K562 (cell line): ENCODE data around the gene STRA8. TPM values are rescaled to one million over a fixed set of nuclear protein-coding genes. Genes with fewer than 3 reads are reported as not detected.

Source experiments
- ATAC-seq: fragments of 200-7000 bp; cut with Tn5 transposase; 3 replicates; pipeline ENCODE4 v1.9.1; 2020; ENCODE audit warnings: moderate library complexity
- BruUV-seq: library from RNA; stranded (reverse); fragments of 400-500 nt; replicated peaks from 2 replicates; lab custom pipeline; 2021; lab: Mats Ljungman, UMichigan
- CTCF ChIA-PET: fragments of 300-600 bp; formaldehyde crosslinking; extraction: SDS; loops from one replicate; lab custom pipeline; 2021; ENCODE audit warnings: low intra/inter-chr PET ratio; lab: Yijun Ruan, JAX
- POLR2A ChIA-PET: fragments of 300-600, 350-650 bp; sonication (Branson Sonifier 250); formaldehyde crosslinking; extraction: SDS; loops from one replicate; lab custom pipeline; 2021; ENCODE audit warnings: antibody characterized with exemption, inconsistent platforms; lab: Yijun Ruan, JAX
- DNase-seq, 4 experiments: peaks; one replicate each; pipeline versions ENCODE4 v3.0.0 to v3.0.0-alpha.2; 2011 to 2018; ENCODE audit warnings: low spot score in 3 of 4, mixed read lengths in 3 of 4; ENCODE audit errors: extremely low read depth in 1 of 4
- FAIRE-seq: peaks from 2 replicates; lab custom pipeline; 2011; peaks lifted over from hg19 to GRCh38; lab: Jason Lieb, UNC
- H2AFZ ChIP-seq: 2 replicates; pipeline ENCODE4 v1.6.0; 2011; ENCODE audit warnings: low read depth, low read length, control low read depth, inconsistent platforms
- H3K27ac ChIP-seq: fragments of 200-600 bp; 3 replicates; pipeline ENCODE4 v1.8.0; 2011; ENCODE audit warnings: low read depth, mild to moderate bottlenecking, control low read depth, inconsistent platforms, low read length, moderate library complexity, mixed read lengths; ENCODE audit errors: extremely low read depth
- H3K27me3 ChIP-seq, 2 experiments: fragments of 300-600 bp in 1 of 2; 2 replicates in 1 of 2; 3 replicates in 1 of 2; pipeline versions ENCODE4 v1.6.0 to v1.8.0; 2011; ENCODE audit warnings: inconsistent platforms in 2 of 2, low read length in 2 of 2, mild to moderate bottlenecking in 1 of 2, mixed read lengths in 1 of 2, moderate library complexity in 1 of 2; ENCODE audit not compliant: control insufficient read depth in 2 of 2, insufficient read depth in 2 of 2
- H3K36me3 ChIP-seq: fragments of 300-600 bp; 3 replicates; pipeline ENCODE4 v1.8.0; 2011; ENCODE audit warnings: mild to moderate bottlenecking, low read length, inconsistent platforms; ENCODE audit not compliant: control insufficient read depth, insufficient read depth
- H3K4me1 ChIP-seq, 2 experiments: fragments of 200-600 bp in 1 of 2; replicated peaks in 1 of 2; 2 replicates in 1 of 2; 3 replicates in 1 of 2; pipeline versions ENCODE4 v1.5.1 to v1.8.0; 2011; ENCODE audit warnings: inconsistent platforms in 2 of 2, low read length in 2 of 2, mild to moderate bottlenecking in 1 of 2, mixed read lengths in 1 of 2, moderate library complexity in 1 of 2; ENCODE audit not compliant: control insufficient read depth in 2 of 2, insufficient read depth in 2 of 2
- H3K4me2 ChIP-seq: 2 replicates; pipeline ENCODE4 v1.6.1; 2011; ENCODE audit warnings: low read length, control low read depth, inconsistent platforms, mixed read lengths; ENCODE audit not compliant: insufficient read depth
- H3K4me3 ChIP-seq: fragments of 200-600 bp; sonication (generic), shearing (Covaris generic); 2 replicates; pipeline ENCODE4 v1.5.1; 2016; ENCODE audit warnings: control low read depth, inconsistent platforms
- H3K79me2 ChIP-seq: fragments of 200-600 bp; 3 replicates; pipeline ENCODE4 v1.8.0; 2011; ENCODE audit warnings: low read length, inconsistent platforms; ENCODE audit not compliant: control insufficient read depth, insufficient read depth
- H3K9ac ChIP-seq, 2 experiments: 2 replicates each; pipeline versions ENCODE4 v1.6.0 to v1.6.1; 2011; ENCODE audit warnings: low read depth in 2 of 2, low read length in 2 of 2, control low read depth in 1 of 2, inconsistent platforms in 1 of 2, mild to moderate bottlenecking in 1 of 2, mixed read lengths in 1 of 2; ENCODE audit not compliant: insufficient read depth in 1 of 2
- H3K9me1 ChIP-seq: one replicate; pipeline ENCODE4 v1.6.0; 2011; ENCODE audit warnings: inconsistent platforms, mild to moderate bottlenecking, low read length, moderate library complexity; ENCODE audit not compliant: control insufficient read depth, insufficient read depth
- H3K9me3 ChIP-seq: replicated peaks from 2 replicates; pipeline ENCODE4 v1.5.1; 2011; ENCODE audit warnings: low read depth, low read length, inconsistent platforms; ENCODE audit not compliant: control insufficient read depth, insufficient read depth
- H4K20me1 ChIP-seq: replicated peaks from 2 replicates; pipeline ENCODE4 v1.6.1; 2011; ENCODE audit warnings: low read length, inconsistent platforms, mixed read lengths; ENCODE audit not compliant: control insufficient read depth, insufficient read depth
- ESRRB ChIP-seq: fragments of 250-450 bp; sonication (Bioruptor Pico); IDR thresholded peaks from 2 replicates; pipeline ENCODE4 v1.5.0; 2020; ENCODE audit warnings: mild to moderate bottlenecking, moderate library complexity, borderline replicate concordance
- HCFC1 ChIP-seq: IDR thresholded peaks from 2 replicates; pipeline ENCODE4 v1.6.1; 2012; ENCODE audit warnings: low read depth, low read length, improper control_type of control experiment
- WGBS: fragments of 100-300 bp; shearing (Covaris generic); methylation state at CpG from one replicate; pipeline ENCODE4 v1.1.6; 2016; ENCODE audit warnings: low coverage, mixed read lengths; ENCODE audit not compliant: insufficient coverage; ENCODE audit errors: missing lambda C conversion rate; 5-methylcytosine and 5-hydroxymethylcytosine counted together
- in situ Hi-C: fragments of 300-500 bp; cut with MboI; formaldehyde crosslinking; loops from 4 replicates; pipeline ENCODE4 v1.15.0; 2018; ENCODE audit warnings: inconsistent platforms, mixed read lengths
- intact Hi-C: fragments of 100-400 bp; cut with micrococcal nuclease; formaldehyde crosslinking; loops from 2 replicates; pipeline ENCODE4 v1.14.2; 2022
- polyA plus RNA-seq, 8 experiments: library from polyadenylated mRNA; depleted of rRNA in 4 of 8; stranded (reverse) in 5 of 8; unstranded in 3 of 8; fragments of >200 nt; fragmentation: Nextera tagmentation in 2 of 8; fragmentation: Illumina TruSeq in 1 of 8; extraction: Ambion mirVana in 2 of 8; extraction: Trizol in 1 of 8; gene quantifications; 2 replicates each; pipeline versions ENCODE4 v1.2.1 to v1.2.3, GENCODE V29; 2011 to 2014; ENCODE audit warnings: inconsistent platforms in 1 of 8, missing spikeins in 1 of 8
- total RNA-seq, 7 experiments: library from RNA; depleted of rRNA in 6 of 7; stranded (reverse); fragments of >200 nt in 6 of 7; fragmentation: Illumina TruSeq in 2 of 7; extraction: Trizol in 2 of 7; gene quantifications; 2 replicates each; pipeline versions ENCODE4 v1.2.1 to v1.2.3, GENCODE V29; 2011 to 2021; ENCODE audit warnings: low replicate concordance in 1 of 7
- TF ChIP-seq, protein P1 (sequence below): fragments of 250-450 bp; sonication (Bioruptor Pico); IDR thresholded peaks from 2 replicates; pipeline ENCODE4 v1.4.0; 2020; ENCODE audit warnings: borderline replicate concordance
- TF ChIP-seq, protein P2 (sequence below): fragments of 450-650 bp; IDR thresholded peaks from 2 replicates; pipeline ENCODE4 v1.6.1; 2018; ENCODE audit not compliant: partially characterized antibody
- TF ChIP-seq, protein P3 (sequence below): fragments of 450-650 bp; IDR thresholded peaks from 2 replicates; pipeline ENCODE4 v1.6.1; 2018; ENCODE audit warnings: mild to moderate bottlenecking, low read depth; ENCODE audit not compliant: partially characterized antibody
- TF ChIP-seq, protein P4 (sequence below): sonication (generic); formaldehyde crosslinking; IDR thresholded peaks from 2 replicates; pipeline ENCODE4 v1.8.1; 2023; ENCODE audit warnings: mild to moderate bottlenecking, missing genetic modification reagents

Gene STRA8
- total and polyA plus RNA-seq, 9 of the 15 experiments (the other 6 are each of a cell fraction or from before 2014, with no cell fraction given), result not detected

DNA sequence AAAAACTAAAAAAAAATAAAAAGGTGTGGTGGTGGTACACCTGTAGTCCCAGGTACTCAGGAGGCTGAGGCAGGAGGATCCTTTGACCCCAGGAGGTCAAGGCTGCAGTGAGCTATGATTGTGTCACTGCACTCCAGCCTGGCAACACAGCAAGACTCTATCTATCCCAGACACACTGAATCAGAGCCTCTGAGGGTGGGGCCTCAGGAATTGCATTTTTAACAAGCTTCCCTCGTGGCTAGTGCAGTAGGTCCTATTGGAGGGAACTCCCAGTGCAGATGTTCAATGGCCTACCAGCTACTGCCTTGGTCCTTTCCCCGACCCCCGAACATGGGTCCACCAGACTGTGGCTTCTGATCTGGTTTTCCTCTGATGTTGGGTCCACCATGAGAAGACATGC lies 14.9 kb downstream of the STRA8 start:
- BruUV-seq, result no TSS peak
- FAIRE-seq (no peak), DNase-seq (no peak), ATAC-seq (peak; percentile 9; the same call in 1 of the 3 replicates)
- WGBS, result 6% methylated on average over 3 of the region's 3 CpGs
- POLR2A ChIA-PET, result no interaction called here
- intact Hi-C loops, result no loop called here
- no peak overlapping the region for H3K9ac ChIP-seq
- no peak overlapping the region for H3K4me2 ChIP-seq
- H3K9me3 ChIP-seq, result no peaks in the 10 kb centered on the region
- H3K27me3 ChIP-seq, result peaks cover 8 to 45% of the 10 kb centered on the region in 2 experiments; a peak in 3 of 5 replicates
- peaks cover 0 to 10% of the 10 kb centered on the region in 2 experiments; a peak in 2 of 5 replicates for H3K4me1 ChIP-seq
- H3K36me3 ChIP-seq, result no peaks in the 10 kb centered on the region
- H3K27ac ChIP-seq, result no peak overlapping the region
- in situ Hi-C loops, result no loop called here
- no peaks in the 10 kb centered on the region for H4K20me1 ChIP-seq
- no peaks in the 10 kb centered on the region for H3K9me1 ChIP-seq
- no peak overlapping the region for H3K4me3 ChIP-seq
- H2AFZ ChIP-seq, result no peak overlapping the region
- CTCF ChIA-PET, result no interaction called here
- H3K79me2 ChIP-seq, result no peaks in the 10 kb centered on the region
- TF ChIP-seq, protein P1, sequence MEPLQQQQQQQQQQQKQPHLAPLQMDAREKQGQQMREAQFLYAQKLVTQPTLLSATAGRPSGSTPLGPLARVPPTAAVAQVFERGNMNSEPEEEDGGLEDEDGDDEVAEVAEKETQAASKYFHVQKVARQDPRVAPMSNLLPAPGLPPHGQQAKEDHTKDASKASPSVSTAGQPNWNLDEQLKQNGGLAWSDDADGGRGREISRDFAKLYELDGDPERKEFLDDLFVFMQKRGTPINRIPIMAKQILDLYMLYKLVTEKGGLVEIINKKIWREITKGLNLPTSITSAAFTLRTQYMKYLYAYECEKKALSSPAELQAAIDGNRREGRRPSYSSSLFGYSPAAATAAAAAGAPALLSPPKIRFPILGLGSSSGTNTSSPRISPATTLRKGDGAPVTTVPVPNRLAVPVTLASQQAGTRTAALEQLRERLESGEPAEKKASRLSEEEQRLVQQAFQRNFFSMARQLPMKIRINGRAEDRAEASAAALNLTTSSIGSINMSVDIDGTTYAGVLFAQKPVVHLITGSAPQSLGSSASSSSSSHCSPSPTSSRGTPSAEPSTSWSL (CRISPR knock-in tag), result no peak
- TF ChIP-seq, protein P2, sequence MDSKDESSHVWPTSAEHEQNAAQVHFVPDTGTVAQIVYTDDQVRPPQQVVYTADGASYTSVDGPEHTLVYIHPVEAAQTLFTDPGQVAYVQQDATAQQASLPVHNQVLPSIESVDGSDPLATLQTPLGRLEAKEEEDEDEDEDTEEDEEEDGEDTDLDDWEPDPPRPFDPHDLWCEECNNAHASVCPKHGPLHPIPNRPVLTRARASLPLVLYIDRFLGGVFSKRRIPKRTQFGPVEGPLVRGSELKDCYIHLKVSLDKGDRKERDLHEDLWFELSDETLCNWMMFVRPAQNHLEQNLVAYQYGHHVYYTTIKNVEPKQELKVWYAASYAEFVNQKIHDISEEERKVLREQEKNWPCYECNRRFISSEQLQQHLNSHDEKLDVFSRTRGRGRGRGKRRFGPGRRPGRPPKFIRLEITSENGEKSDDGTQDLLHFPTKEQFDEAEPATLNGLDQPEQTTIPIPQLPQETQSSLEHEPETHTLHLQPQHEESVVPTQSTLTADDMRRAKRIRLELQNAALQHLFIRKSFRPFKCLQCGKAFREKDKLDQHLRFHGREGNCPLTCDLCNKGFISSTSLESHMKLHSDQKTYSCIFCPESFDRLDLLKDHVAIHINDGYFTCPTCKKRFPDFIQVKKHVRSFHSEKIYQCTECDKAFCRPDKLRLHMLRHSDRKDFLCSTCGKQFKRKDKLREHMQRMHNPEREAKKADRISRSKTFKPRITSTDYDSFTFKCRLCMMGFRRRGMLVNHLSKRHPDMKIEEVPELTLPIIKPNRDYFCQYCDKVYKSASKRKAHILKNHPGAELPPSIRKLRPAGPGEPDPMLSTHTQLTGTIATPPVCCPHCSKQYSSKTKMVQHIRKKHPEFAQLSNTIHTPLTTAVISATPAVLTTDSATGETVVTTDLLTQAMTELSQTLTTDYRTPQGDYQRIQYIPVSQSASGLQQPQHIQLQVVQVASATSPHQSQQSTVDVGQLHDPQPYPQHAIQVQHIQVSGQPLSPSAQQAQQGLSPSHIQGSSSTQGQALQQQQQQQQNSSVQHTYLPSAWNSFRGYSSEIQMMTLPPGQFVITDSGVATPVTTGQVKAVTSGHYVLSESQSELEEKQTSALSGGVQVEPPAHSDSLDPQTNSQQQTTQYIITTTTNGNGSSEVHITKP, result no peak
- TF ChIP-seq, protein P3, sequence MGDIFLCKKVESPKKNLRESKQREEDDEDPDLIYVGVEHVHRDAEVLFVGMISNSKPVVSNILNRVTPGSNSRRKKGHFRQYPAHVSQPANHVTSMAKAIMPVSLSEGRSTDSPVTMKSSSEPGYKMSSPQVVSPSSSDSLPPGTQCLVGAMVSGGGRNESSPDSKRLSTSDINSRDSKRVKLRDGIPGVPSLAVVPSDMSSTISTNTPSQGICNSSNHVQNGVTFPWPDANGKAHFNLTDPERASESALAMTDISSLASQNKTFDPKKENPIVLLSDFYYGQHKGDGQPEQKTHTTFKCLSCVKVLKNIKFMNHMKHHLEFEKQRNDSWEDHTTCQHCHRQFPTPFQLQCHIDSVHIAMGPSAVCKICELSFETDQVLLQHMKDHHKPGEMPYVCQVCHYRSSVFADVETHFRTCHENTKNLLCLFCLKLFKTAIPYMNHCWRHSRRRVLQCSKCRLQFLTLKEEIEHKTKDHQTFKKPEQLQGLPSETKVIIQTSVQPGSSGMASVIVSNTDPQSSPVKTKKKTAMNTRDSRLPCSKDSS, result no peak
- TF ChIP-seq ESRRB, result no peak
- TF ChIP-seq, protein P4, sequence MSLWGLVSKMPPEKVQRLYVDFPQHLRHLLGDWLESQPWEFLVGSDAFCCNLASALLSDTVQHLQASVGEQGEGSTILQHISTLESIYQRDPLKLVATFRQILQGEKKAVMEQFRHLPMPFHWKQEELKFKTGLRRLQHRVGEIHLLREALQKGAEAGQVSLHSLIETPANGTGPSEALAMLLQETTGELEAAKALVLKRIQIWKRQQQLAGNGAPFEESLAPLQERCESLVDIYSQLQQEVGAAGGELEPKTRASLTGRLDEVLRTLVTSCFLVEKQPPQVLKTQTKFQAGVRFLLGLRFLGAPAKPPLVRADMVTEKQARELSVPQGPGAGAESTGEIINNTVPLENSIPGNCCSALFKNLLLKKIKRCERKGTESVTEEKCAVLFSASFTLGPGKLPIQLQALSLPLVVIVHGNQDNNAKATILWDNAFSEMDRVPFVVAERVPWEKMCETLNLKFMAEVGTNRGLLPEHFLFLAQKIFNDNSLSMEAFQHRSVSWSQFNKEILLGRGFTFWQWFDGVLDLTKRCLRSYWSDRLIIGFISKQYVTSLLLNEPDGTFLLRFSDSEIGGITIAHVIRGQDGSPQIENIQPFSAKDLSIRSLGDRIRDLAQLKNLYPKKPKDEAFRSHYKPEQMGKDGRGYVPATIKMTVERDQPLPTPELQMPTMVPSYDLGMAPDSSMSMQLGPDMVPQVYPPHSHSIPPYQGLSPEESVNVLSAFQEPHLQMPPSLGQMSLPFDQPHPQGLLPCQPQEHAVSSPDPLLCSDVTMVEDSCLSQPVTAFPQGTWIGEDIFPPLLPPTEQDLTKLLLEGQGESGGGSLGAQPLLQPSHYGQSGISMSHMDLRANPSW, result no peak
- no peak for TF ChIP-seq HCFC1
